ENCODE results near the gene TXNRD2.

The TXNRD2 gene

DNA sequence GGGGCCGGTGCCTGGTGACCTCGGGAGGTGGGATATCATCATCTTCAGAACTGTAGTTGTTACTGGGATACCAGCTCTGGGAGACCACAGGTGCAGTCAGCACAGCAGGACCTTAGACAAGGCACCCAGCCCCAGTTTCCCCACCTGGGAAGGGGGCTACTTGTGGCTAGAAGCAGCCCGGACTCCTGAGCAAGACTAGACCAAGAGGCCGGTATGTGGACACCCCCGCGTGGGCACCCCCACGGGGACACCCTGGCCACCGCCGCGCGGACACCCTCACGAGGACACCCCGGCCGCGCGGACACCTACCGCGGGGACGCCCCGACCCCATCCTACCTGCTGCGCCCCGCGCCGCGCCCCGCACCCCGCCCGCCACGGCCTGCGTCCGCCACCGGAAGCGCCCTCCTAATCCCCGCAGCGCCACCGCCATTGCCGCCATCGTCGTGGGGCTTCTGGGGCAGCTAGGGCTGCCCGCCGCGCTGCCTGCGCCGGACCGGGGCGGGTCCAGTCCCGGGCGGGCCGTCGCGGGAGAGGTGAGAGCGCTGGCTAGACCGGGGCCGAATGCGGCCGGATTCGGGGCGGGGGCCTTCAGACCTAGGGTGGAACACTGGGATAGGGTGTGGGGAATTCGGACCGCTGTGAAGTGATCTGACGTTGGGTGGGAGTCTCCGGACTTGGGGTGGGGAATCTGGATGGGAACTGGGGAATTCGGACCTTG is at the start of gene TXNRD2, which contains the start of gene COMT:
Gene TXNRD2 (minus strand): TSS at position 454 of the 718 bp plus-strand sequence. CDS start 15 bp downstream, at position 439.
Gene COMT (plus strand): TSS at position 408 of the 718 bp plus-strand sequence. CDS start 20,755 bp downstream, outside the sequence.
- peak; percentile 54 for DNase-seq

DNA sequence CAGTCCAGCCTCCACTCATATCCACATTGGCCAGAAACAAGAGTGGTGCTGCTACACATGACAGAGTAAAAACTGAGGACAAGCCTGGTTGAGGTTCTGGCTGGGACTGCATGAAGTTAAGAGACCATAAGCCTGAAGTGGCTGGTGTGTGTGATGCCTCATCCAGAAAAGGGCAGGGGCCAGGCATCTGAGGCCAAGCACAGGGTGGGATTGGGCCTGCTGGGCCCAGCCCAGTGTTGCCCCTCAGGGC is 49.7 kb upstream of the TXNRD2 start:
- DNase-seq = no peak

DNA sequence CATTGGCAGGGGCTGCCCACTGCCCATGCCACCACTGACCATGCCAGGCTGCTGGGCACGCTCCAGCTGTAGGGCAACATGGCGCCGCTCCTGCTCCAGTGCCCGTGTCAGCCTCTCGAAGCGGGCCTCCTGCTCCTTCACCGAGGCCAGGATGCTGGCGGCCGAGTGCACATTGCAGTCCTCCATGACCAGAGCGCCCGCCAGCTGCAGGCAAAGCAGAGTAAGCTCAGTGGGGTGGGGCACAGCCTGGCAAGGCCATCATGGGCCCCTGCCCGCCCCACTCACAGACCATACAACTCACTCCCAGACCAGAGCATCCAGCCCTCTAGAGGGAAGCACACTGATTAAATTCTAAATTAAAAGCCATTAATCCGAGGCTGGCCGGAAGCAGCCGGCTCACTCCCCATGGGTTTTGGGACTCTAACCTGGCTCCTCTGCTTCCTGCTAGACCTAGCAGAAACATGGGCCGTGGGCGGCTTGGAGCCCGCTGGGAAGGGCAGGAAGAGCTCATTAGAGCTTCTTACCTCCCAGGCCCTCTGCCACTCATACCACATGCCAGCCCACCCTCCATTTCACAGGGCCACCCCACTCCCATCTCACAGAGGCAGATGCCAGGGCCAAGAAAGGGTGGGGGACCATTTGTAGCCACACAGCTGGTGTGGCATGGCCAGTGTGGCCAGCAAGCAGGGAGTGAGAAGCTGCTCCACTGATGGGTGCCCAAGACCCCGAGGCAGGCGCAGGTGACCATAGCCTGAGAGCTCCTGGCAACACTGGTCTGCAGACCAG is 49.2 kb upstream of the TXNRD2 start:
- no peak for DNase-seq

DNA sequence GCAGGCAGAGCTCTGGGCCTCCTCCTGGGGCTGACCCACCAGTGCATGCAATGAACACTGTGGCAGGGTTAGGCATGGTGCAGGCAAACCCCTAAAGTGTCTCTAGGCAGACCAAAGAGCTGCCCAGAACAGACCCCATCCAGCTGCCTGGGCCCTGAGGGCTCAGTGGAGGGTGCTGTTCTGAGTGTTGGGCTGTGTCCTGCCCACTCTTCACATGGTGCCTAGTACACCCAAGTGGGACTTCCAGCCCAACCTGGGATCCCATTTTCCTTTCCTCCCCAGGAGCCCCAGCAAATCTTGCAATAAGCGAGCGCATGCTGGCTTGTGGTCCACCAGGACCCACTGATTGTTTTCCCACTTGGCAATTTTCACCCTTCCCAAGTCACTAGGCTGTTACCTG is 48.6 kb upstream of the TXNRD2 start:
- DNase-seq = no peak

DNA sequence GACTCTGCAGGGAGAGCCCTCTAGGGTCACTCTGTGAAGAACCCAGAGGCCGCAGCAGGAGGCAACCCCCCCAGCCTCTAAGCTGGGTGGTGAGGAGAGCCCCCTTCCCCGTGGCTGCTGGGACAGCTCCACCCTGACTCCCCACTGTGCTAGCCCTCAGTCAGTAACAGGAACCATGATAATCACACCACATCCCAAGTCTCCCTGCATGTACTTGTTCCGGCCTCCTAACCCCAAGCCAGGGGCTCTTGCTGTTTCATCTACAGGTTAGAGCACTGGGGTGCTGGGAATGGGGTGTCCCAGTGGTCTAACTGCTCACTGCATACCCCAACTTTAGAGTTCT is 48.1 kb upstream of the TXNRD2 start:
- DNase-seq = no peak

DNA sequence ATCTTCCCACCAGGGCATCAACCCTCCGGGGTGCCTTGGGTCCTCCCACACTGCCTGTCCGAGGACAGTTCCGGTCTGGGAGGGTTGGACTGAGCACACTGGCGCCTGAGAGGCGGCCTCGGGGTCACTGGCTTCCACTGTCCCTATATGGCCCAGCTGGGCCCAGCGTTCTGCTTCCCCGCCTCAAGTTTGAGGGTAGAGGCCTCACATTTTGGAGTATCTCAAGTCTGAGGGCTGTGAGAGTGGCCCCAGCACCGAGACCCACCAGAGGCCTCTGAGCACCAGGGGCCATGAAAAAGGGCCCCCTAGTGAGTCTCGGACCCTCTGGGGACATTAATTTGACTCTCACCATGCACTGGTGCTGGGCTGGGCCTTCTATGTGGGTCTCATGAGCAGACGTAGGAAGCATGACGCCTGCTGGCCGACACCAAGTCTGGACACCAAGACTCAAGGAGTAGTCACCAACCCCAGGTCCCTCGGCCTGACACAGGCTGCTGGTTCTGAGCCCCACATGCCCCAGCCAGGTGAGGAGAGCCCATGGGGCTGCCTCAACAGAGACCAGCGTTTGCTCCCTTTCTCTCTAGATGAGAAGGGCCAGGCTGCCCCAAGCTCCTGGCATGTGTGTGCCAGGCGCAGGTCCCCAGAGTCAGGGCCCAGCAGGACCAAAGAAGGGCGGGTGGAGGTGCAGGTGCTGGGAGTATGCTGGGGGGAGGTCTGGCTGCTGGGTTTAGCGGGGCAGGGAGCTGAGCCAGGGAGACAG is 47.5 kb upstream of the TXNRD2 start:
- DNase-seq = no peak

DNA sequence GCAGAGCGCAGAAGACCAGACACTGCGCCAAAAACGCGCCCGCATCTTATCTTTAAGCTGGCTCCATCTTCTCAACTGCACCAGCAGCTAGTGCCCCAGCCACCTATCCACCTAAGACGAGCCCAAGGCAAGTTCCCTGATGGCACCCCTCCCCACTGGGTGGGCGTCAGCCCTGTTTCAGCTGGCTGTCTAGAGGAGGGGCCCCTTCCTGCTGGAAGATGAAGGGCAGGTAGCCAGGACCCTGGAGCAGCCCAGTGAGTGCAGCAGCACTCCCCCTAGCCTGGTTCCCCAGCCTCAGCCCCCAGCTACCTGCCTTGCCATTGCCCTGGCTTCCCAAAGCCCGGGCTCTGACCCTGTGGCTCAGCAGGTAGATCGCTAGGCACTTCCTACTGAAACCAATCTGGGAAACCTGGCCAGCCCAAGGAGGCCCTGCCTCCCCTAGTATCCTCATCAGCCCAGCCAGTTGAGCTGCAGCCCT is 46.8 kb upstream of the TXNRD2 start:
- no peak for DNase-seq

DNA sequence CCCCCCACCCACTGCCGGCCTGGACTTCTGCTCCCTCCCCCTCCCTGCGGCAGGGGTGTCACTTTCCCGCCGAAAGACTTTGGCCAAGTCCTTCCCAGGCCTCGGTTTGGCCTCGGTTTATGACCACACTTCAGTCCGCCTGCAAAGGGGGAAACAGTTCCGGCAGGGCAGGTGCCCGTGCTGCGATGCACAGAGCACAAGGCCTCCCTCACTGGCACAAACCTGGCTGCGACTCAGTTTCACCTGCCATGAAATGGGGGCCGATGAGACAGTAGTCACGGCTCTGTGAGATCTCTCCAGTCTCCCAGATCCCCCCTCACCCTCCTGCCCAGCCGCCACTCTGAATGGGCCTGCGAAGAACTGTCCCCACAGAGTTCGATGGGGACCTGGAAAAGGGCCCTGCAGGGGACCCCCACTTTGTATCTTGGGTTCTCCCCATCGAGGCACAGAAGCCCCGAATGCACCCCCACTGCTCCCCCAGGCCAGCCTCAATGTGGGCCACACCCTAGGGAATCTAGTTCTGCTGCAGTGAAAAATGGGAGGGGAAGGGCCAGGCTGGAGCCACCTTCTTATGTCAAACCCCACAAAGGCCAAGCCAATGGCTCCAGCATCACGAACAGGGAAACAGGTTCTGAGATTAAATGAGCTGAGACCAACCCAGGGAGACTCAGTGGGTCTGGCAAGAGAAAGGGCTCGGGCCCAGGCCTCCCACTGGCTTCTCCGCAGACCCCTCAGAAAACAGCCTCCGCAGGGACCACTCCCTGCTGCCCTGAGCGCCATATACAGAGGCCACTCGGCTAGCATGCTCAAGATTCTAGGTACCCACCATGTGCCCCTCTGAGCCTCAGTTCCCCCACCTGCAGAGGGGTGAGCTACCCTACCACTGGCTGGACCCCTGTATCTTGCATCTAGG is 46.0 kb upstream of the TXNRD2 start:
- no peak for DNase-seq

DNA sequence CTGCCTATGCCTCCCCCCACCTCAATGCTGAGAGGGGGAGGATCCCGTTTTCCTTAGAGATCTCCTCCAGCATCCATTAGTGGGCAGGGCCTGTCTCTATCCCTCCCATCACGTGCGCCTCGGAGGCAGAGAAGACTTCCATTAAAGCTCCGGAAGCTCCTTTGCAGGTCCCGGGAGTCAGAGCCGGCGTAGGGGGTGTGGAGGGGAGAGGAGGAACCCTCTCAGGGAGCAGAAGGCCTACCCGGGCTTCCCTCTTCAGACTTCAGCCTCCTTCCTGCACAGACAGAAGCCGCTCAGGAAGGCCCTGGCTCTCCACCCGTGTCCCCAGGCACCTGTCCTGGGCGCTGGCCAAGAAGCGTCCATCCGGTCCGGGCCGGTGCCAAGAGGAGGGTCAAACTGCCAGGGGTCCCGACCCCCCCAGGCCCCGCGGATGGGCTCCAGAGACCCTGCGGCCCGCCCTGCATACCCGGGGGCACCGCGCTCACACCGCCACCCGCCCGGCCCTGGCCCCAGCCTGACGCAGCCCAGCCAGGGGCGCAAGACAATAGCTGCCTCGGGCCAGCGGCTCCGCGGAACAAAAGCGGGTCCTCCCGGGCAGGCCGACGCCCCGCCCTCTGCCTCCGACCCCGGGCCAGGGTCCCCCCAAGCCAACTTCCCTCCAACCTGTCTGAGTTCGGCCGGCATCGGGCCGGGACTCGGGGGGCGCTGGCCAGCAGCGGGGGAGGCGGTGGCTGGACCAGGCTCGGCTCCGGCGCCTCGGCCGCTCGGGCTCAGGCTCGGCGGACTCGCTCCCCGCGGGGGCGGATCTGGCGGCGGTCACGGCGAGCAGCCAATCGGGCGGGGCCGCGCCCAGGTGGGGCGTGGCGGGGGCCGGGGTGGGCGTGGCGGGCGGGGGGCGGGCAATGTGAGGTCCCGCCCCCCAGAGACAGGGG is 45.1 kb upstream of the TXNRD2 start:
- peak; percentile 74 for DNase-seq

DNA sequence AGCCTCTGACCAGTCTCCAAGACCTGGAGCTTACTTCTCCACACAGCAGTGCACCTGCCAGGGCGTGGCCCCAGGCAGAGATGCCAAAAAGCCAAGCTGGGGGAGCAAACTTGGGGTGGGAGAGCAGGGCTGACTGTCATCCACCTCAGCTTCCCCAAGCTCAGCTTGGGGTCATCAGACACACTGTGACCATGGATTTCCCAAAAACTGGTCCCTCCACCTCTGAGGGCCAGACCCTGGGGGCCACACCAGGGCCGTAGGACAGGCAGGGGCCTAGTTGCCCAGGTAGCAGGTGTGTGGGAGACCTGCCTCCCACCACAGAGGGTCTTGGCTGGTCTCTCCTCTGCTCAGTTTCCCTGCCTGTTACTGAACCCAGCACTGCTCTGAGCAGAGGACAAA is 44.4 kb upstream of the TXNRD2 start:
- DNase-seq = no peak

DNA sequence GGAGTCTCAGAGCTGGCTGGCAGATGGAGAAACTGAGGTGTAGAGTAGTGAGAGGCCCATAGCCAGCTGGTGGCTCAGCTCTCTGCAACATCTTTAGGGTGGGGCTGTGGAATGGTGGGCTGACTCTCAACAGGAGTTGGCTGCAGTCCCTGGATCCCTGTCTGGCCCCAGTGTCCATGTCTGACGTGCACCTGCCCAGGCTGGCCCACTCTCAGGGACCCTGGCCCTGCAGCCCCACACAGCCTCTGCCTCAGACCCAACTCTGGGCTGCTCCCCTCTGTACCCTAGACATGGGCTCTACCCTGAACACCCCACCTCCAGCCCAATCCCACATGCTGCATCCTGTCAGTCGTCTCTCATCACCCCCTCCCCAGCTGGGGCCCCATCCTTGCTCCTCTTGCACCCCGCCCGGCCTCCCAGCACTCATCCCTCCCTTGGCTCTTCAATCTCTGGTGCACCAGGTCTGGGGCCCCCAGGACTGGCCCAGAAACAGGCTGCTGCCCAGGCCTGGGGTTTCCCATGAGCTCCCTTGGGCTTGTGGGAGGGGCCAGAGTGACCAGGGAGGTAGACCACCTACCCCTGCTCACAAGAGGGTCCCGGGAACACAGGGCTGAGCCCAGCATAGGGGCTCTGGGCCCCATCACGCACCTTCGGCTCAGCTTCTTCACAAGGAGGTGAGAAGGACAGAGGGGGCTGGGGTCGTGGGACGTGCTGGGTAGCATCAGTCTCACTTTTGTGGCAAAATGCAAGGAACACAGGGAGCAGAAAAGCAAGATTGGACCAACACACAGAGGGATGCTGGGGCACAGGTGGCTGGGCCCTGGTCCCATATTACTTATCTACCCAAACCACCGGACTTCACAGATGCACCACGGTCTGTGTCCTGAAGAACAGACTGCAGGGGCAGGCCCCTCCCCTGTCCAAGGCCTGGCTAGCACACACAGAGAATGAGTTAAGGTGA is 43.5 kb upstream of the TXNRD2 start:
- DNase-seq = no peak

DNA sequence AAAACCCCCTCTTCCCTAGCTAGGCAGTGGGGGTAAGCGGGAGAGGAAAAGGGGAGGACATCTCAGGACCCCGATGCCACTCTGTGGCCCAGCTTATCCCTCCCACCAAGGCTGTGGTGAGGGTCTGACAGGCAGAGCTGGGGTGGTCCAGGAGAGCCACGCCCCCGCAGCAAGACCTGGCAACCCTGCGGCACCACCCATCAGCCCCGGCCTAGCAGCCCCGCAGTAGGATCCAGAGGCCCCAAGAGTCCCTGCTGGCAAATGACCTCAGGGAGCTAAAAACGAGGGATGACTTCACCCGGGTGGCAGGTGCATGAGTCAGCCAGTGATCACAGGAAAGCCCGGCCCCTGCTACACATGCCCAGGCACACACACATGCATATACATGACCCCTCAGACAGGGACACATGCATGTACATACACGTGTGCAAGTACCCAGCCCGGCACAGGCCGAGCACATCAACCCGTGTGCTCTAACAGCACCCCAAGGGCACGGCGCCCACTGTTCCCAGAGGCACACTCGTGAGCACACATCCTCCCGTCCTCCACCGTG is 42.7 kb upstream of the TXNRD2 start:
- peak; percentile 20 for DNase-seq

DNA sequence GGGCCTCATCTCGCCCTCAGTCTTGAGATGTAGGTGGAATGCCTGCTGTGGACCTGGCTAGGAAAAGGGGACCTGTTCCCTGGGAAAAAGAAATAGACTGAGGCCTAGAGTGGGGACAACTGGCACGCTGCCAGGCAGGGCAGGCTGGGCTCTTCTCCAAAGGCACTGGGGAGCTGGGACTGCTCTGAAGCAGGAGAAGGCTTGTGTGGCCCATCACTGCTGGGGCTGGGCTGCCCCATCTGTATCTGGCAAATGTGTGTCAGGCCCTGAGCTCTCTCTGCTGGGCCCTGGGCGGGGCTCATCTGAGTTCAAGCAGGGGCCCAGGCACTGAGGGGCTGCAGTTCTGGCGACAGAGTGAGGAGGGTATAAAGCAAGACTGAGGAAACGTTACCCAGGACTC is 42.1 kb upstream of the TXNRD2 start:
- no peak for DNase-seq

DNA sequence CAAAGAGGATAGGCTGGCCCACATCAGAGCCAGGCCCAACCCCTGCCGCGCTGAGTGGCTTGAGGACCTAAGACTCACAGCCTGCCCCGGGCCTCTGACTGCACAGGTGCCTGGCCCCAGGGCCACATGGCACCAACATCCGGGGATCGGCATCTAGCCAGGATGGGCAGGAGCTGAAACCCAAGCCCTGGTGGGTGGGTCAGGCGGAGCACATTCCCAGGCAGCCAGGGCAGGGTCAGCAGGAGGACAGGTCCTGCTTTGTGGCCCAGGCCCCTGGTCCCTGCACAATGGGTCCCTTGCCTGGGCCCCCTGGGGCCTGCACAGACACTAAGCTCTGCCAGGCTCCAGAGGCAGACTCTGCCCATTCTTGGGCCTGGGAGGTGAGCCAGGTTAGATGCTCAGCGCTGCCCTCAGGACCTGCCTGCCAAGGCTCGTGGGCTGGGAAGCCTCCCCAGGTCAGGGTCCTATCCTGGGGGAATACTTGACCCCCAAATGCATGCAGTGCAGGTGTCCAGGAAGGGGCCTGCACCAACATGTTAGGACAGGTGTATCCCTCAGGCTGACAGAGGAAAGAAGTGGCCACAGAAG is 41.5 kb upstream of the TXNRD2 start:
- DNase-seq = no peak

DNA sequence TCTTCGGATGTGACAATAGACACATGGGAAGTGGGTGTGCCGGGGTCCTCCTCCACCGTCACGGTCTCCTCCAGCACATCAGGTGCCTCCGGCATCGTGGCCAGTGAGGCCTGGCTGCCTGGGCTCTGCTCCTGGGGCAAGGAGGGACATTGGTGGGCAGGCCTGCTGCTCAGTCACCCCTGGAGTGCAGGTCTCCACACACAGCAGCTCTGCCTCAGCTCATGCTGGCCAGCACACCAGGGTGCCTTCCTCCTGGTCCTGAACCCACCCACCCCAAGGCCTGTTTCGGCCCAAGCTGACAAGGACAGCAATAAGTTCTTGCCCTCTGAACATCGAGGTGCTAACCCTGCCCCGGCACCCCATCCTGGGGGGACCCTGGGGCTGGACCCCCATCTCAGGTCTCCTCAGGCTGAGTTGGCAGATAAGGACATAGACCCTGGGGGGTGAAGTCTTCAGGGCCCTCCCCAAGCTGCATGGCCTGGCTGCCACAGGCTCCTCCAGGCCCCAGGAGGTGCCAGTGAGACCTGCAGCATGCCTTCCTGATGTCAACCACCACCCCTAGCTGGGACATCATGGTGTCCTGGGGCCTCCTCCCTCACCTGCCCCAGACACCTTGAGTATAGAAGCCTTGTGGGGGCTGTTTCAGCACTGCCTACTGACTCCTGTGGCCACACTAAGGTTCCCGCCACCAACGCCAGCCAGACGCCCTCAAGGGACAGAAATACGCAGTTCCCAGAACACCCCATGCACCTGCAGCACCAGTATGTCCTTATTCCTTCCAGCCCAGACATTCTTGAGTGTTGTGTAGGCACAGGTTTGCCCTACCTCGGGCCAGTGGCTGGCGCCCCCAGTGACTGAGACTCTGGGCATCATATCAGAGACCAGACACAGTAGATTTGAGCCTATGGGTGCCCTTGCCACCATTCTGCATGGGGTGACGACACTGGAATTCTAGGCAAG is 40.6 kb upstream of the TXNRD2 start:
- no peak for DNase-seq

DNA sequence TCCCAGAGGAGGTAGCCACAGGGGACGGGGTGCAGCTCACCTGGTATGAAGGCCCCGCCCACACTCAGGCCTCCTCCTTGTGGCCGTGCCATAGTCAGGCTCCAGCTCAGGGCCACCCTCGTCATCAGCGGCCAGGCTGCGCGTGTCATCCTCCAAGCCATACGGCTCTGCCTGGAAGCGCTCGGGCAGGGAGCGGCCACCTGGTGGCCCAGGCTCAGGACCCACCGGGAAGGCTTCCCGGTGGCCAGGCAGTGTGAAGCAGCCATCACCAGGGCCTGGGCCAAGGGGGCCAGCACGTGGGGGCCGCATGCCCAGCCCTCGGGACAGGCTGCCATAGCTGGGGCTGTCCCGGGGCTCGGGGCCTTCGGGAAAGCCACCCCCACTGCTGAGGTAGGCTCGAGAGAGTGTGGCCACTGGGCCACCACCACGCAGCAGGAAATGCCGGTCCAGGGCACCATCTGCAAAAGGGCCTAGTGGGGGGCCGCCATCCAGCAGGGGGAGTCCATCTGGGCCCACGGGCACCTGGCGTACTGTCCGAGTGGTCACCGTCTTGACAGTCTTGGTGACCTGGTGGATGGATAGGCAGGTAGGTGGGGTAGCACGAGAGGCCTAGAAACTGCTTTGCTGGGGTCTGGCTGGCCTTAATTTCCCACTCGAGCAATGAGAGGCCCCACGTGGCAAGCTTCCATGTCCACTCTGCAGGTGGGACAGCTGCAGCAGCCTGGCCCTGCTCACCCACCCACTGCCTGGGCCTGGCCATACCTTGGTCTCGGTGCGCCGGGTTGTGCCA is 39.7 kb upstream of the TXNRD2 start:
- DNase-seq = no peak

DNA sequence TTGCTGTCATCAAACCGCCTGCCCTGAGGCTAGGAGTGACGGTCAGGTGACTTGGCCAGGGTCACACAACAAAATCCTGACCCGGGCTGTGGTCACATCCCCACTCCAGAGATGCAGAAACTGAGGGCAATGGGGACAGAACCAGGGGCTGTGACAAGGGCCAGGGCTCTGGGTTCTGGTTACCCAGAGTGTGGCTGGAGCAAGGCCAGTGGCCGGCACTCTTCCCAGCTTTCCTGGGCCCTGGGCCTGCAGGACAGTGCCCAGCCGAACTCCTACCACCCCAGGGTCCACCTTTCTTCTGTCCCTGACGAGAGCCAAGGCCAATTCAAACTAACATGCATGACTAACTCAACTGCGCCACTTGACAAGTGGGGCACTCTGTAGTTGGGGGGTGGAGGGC is 39.1 kb upstream of the TXNRD2 start:
- DNase-seq = no peak
